ENCODE measurements around the gene NPTXR. TPM values are rescaled to one million over a fixed set of nuclear protein-coding genes. Genes with fewer than 3 reads are reported as not detected.

Gene NPTXR
- polyA plus RNA-seq, 1 experiment, result 2.5 TPM

DNA sequence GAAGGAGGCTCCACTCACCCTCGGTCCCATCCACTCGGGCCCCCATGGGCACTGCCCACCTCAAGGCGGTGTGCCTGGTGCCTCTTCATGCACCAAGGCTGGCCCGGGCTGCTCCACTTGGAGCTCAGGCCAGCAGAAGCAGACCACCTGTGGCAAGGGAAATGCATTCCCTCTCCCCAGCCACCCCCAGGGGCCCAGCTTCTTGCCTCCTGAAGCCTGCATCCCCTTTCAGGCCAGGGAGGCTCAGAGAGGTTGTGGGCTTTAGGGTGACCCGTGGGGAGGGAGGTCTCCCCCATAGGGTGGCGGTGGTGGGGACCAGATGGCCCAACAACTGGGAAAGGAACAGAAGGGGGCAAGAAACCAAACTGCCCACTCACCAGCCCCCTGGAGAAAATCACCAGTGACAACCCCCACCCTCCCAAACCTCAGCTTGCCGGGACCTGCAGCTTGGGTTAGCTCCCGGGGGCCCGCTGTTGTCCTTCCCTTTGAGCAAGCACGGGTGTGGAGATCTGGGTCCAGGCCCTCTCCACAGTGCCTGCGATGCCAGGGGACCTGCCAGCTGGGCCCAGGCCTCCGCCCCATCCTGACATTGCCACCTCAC lies 19.8 kb upstream of the NPTXR start:
- Histone ChIP-seq H3K27me3 (ENCODE audit: control insufficient read depth, insufficient read depth, low read length) (no peaks in the 10 kb centered on the region), H3K36me3 (ENCODE audit: control insufficient read depth, insufficient read depth, low read length) (peaks cover 13% of the 10 kb centered on the region), H3K4me3 (ENCODE audit: low read depth, low read length) (no peak overlapping the region)
- ChIA-PET POLR2A (no interaction called here), CTCF (interaction anchor here (1.4 to 1.7 kb wide), 2 partner anchors 95 to 140 kb away, joined by 3 to 6 read pairs; no protein-coding TSS in a partner anchor)
- no peak for DNase-seq (ENCODE audit: low read depth)
- TF ChIP-seq, protein P1, sequence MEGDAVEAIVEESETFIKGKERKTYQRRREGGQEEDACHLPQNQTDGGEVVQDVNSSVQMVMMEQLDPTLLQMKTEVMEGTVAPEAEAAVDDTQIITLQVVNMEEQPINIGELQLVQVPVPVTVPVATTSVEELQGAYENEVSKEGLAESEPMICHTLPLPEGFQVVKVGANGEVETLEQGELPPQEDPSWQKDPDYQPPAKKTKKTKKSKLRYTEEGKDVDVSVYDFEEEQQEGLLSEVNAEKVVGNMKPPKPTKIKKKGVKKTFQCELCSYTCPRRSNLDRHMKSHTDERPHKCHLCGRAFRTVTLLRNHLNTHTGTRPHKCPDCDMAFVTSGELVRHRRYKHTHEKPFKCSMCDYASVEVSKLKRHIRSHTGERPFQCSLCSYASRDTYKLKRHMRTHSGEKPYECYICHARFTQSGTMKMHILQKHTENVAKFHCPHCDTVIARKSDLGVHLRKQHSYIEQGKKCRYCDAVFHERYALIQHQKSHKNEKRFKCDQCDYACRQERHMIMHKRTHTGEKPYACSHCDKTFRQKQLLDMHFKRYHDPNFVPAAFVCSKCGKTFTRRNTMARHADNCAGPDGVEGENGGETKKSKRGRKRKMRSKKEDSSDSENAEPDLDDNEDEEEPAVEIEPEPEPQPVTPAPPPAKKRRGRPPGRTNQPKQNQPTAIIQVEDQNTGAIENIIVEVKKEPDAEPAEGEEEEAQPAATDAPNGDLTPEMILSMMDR (IDR thresholded peaks at IDR 0.05; ENCODE audit: insufficient read depth, low read depth, low read length), result no peak

DNA sequence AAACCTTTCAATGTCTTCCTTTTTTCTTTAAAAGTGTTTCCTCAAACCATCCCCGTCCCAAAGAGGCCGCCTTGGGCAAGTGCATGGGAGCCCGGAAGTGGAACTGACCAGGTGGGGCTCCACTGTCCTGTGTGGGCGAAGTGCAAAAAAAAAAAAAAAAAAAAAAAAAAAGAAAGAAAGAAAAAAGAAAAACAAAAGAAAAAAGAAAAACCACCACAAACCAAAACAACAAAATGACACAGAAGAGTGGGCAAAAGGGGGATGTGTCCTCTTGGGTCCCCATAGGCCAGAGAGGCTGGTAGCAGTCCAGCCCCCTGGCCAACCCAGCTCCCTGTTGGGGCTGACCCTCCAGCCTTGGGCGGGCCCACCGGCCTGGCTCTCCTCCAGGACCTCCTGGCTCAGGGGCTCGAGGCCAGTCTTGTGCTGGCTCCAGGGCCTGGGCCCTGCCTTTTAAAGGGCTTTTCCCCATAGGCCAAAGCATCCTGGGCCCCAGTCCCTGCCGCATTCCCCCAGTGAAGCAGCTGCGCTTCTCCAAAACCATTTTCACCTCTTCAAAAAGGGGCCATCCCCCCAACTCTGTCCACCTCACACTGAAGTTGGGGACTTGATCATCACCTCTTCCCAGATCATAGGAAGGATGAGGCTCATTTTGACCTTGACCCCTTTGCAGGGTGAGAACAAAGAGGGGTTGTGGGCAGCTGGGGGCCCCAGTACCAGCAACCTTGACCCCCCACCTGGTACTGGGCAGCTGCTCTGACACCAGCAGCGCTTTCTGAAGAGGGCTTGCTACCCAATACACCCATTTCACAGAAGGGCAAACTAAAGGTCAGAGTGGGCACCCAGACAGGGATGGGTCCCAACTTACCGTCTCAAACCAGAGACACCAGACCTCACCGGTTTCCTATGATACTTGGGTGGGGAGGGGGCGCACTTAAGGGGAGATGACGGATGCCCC lies 18.8 kb upstream of the NPTXR start:
- TF ChIP-seq, protein P1 (IDR thresholded peaks at IDR 0.05; ENCODE audit: insufficient read depth, low read depth, low read length), result no peak
- no peak for DNase-seq (ENCODE audit: low read depth)
- Histone ChIP-seq H3K27me3 (ENCODE audit: control insufficient read depth, insufficient read depth, low read length) (0 out of 2 replicates have a peak, but pooled peaks cover 2% of the 10 kb centered on the region), H3K4me3 (ENCODE audit: low read depth, low read length) (no peak overlapping the region), H3K36me3 (ENCODE audit: control insufficient read depth, insufficient read depth, low read length) (peaks cover 8% of the 10 kb centered on the region)
- ChIA-PET CTCF (interaction anchor here (1.5 to 13.4 kb wide), 3 partner anchors 7 to 65 kb away, joined by 4 to 103 read pairs (median 13); partner anchors contain the start of gene CBX6), POLR2A (no interaction called here)

DNA sequence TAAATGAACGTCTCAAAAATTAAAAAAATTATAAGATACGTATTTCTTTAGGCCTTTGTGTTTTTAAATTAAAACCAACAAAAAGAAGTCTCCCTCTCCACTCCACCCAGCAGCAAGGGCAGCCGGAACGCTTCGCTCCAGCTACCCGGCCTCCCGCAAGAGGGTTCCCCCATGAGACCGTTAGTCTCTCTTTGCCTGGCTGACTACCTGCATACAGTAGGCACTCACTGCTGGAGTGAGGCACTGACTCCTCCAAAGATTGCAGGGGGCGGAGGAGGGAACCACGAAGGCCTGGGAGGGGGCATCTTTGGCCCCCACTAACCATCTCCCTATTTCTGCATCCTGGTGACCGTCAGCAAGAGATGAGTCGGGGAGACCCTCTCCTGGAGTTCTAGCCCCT lies 18.1 kb upstream of the NPTXR start:
- TF ChIP-seq, protein P1 (IDR thresholded peaks at IDR 0.05; ENCODE audit: insufficient read depth, low read depth, low read length), result no peak
- no peak for DNase-seq (ENCODE audit: low read depth)

DNA sequence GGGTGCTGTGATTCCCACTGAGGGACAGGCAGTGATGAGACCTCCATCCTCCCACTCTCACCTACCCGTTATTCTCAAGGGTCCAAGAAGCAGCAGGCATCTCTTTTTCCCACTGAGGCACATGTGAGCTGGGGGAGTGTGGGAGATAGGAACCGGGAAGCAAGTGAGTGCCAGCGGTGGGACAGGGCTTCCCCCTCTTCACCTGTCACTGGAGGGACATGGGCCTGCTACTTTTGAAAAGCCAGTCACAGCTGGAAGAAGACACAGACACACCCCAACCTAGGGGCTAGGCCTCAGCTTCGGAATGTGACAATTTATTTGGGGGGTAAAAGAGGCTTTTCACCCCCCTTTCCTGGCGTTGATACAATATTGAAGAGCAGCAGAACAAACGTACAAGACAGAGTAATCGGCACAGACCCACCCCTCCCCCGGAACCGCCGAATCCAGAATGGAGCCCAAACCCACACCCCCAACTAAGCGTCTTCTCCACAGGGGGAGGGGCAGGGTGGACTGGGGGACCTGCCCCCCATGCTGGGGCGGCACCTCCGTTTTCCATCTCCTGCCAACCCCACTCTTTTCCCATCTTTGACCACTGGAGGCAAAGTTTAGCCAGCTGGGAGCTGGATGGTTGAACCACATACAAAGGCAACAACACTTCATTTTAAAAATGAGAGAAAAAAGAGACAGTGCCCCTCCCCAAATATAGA lies 17.5 kb upstream of the NPTXR start:
- no peak for DNase-seq (ENCODE audit: low read depth)
- 0 out of 2 replicates have a peak, but pooled peaks cover 2% of the 10 kb centered on the region for H3K27me3 ChIP-seq (ENCODE audit: control insufficient read depth, insufficient read depth, low read length)
- ChIA-PET POLR2A (no interaction called here), CTCF (interaction anchor here (0.6 to 13.4 kb wide), 7 partner anchors 8 to 314 kb away, joined by 3 to 103 read pairs (median 8); partner anchors contain the start of gene CBX6)
- H3K4me3 ChIP-seq (ENCODE audit: low read depth, low read length), result no peak overlapping the region
- H3K36me3 ChIP-seq (ENCODE audit: control insufficient read depth, insufficient read depth, low read length), result peaks cover 6% of the 10 kb centered on the region
- TF ChIP-seq, protein P1 (IDR thresholded peaks at IDR 0.05; ENCODE audit: insufficient read depth, low read depth, low read length), result peak; percentile 36

More for the DNA sequence above, 18.1 kb upstream of the NPTXR start:
- POLR2A ChIA-PET, result no interaction called here
- Histone ChIP-seq H3K27me3 (ENCODE audit: control insufficient read depth, insufficient read depth, low read length) (0 out of 2 replicates have a peak, but pooled peaks cover 2% of the 10 kb centered on the region), H3K36me3 (ENCODE audit: control insufficient read depth, insufficient read depth, low read length) (peaks cover 6% of the 10 kb centered on the region), H3K4me3 (ENCODE audit: low read depth, low read length) (no peak overlapping the region)
- CTCF ChIA-PET, result interaction anchor here (1.2 to 13.4 kb wide), 6 partner anchors 8 to 96 kb away, joined by 3 to 103 read pairs (median 9); partner anchors contain the start of gene CBX6

Data from BJ (cell line).